Transverse colon (tissue), 4 donors: ENCODE measurements around the gene MICB. TPM values are rescaled to one million over a fixed set of nuclear protein-coding genes. Genes with fewer than 3 reads are reported as not detected.

Experiments
- DNase-seq: peaks from one replicate; pipeline ENCODE4 v3.0.0-alpha.2; 2019
- H3K27ac ChIP-seq, 4 donors: fragments of 200-600 bp; sonication (generic); 2 replicates each; pipeline ENCODE4 v1.5.1; 2016 to 2018; ENCODE audit warnings: inconsistent platforms in 4 of 4
- H3K27me3 ChIP-seq: fragments of 200-600 bp; sonication (generic); 2 replicates; pipeline ENCODE4 v1.5.1; 2017; ENCODE audit warnings: inconsistent platforms
- H3K36me3 ChIP-seq, 4 donors: fragments of 200-600 bp; sonication (generic); 2 replicates each; pipeline ENCODE4 v1.5.1; 2017 to 2019; ENCODE audit warnings: inconsistent platforms in 4 of 4
- H3K4me1 ChIP-seq, 4 donors: fragments of 200-600 bp; sonication (generic); 2 replicates each; pipeline ENCODE4 v1.5.1; 2017 to 2020; ENCODE audit warnings: inconsistent platforms in 4 of 4
- H3K4me3 ChIP-seq, 4 donors: fragments of 200-600 bp; sonication (generic); 1 replicate in 1 of 4; 2 replicates in 3 of 4; pipeline versions ENCODE4 v1.5.1 to v1.6.1; 2017 to 2019; ENCODE audit warnings: inconsistent platforms in 4 of 4
- H3K9me3 ChIP-seq, 2 donors: fragments of 200-600 bp; sonication (generic); 2 replicates each; pipeline ENCODE4 v1.5.1; 2017 to 2019; ENCODE audit warnings: inconsistent platforms in 2 of 2
- EP300 ChIP-seq: sonication (generic); formaldehyde crosslinking; IDR thresholded peaks from one replicate; pipeline ENCODE4 v1.6.1; 2017; ENCODE audit warnings: antibody characterized with exemption, low read depth
- POLR2A ChIP-seq: fragments of 450-650 bp; IDR thresholded peaks from one replicate; pipeline ENCODE4 v1.6.1; 2016; ENCODE audit warnings: antibody characterized with exemption, mild to moderate bottlenecking, moderate library complexity
- POLR2AphosphoS5 ChIP-seq, 3 donors: sonication (generic); formaldehyde crosslinking; IDR thresholded peaks; one replicate each; pipeline ENCODE4 v1.6.1; 2016; ENCODE audit warnings: antibody characterized with exemption in 3 of 3
- WGBS, 2 donors: methylation state at CpG; one replicate each; pipeline ENCODE4 v1.1.5; 2018; ENCODE audit warnings: low coverage in 1 of 2; 5-methylcytosine and 5-hydroxymethylcytosine counted together
- in situ Hi-C, 4 donors: fragments of 200-750 bp; cut with MboI; loops; one replicate each; pipeline versions ENCODE4 v1.15.0 to v1.15.1; 2017; ENCODE audit warnings: low sequenced_read_pairs in 3 of 4, low pct_ligation_motif_present in 1 of 4, low pct_unique_long_range_greater_than_20kb in 1 of 4
- intact Hi-C: fragments of 100-400 bp; cut with DNase I; formaldehyde crosslinking; loops from one replicate; pipeline ENCODE4 v1.15.1; 2023; ENCODE audit warnings: low total_unique reads
- total RNA-seq, 4 donors: library from RNA; depleted of rRNA; stranded (reverse); fragments of >200 nt; gene quantifications; one replicate each; pipeline ENCODE4 v1.1.0, GENCODE V29; 2016
- TF ChIP-seq, protein P1 (sequence below), 5 experiments: fragments of 200-600 bp in 3 of 5; fragments of 450-650 bp in 2 of 5; sonication (generic) in 3 of 5; IDR thresholded peaks; 1 replicate in 2 of 5; 2 replicates in 3 of 5; pipeline ENCODE4 v1.5.1; 2016 to 2017; ENCODE audit warnings: antibody characterized with exemption in 5 of 5, inconsistent platforms in 3 of 5, mild to moderate bottlenecking in 2 of 5, moderate library complexity in 1 of 5

MICB gene
- total RNA-seq, 4 donors from 2014 or later = 1.4 to 9.7 (median 4.0) TPM

- Histone ChIP-seq H3K36me3 (no peaks in the 10 kb centered on the region), H3K4me1 (peaks cover 16 to 25% (median 20%) of the 10 kb centered on the region in 4 donors), H3K4me3 (peak within 1 kb of the TSS; percentile 12 to 58 (median 39)), H3K27me3 (no peaks in the 10 kb centered on the region), H3K9me3 (no peaks in the 10 kb centered on the region), H3K27ac (peak within 1 kb of the TSS; percentile 86 to 92 (median 89))
- peak; percentile 94 for DNase-seq
- intact Hi-C loops (loop anchor here (2.0 to 5.0 kb wide), 2 partner anchors 36 to 52 kb away; partner anchors contain the start of gene LTB), in situ Hi-C loops (loop anchor here in 3 of 4 donors (5.0 to 10.0 kb wide), 3 partner anchors 48 to 52 kb away; partner anchors contain the start of genes MICB (in 1 of the 3) and NCR3 (in 1 of the 3))
- 0 to 8% methylated on average over 5 to 11 of the region's 11 CpGs for WGBS, 2 donors
- TF ChIP-seq, protein P1, sequence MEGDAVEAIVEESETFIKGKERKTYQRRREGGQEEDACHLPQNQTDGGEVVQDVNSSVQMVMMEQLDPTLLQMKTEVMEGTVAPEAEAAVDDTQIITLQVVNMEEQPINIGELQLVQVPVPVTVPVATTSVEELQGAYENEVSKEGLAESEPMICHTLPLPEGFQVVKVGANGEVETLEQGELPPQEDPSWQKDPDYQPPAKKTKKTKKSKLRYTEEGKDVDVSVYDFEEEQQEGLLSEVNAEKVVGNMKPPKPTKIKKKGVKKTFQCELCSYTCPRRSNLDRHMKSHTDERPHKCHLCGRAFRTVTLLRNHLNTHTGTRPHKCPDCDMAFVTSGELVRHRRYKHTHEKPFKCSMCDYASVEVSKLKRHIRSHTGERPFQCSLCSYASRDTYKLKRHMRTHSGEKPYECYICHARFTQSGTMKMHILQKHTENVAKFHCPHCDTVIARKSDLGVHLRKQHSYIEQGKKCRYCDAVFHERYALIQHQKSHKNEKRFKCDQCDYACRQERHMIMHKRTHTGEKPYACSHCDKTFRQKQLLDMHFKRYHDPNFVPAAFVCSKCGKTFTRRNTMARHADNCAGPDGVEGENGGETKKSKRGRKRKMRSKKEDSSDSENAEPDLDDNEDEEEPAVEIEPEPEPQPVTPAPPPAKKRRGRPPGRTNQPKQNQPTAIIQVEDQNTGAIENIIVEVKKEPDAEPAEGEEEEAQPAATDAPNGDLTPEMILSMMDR (IDR thresholded peaks at IDR 0.05) = peak; percentile 94 to 98 (median 97)
- TF ChIP-seq EP300 = no peak
Measured at GRCh38 chr6:31546339-31546957, 48.5 kb downstream of the MICB start, which contains the start of gene ATP6V1G2. Gene ATP6V1G2, minus strand, starts transcription at chr6:31546608. Its CDS starts 49 bp downstream, at chr6:31546559.

- H3K36me3 ChIP-seq = no peaks in the 10 kb centered on the region
- in situ Hi-C loops (loop anchor here in 3 of 4 donors (5.0 to 10.0 kb wide), 3 partner anchors 48 to 52 kb away; partner anchors contain the start of genes MICB (in 1 of the 3) and NCR3 (in 1 of the 3)), intact Hi-C loops (loop anchor here (2.0 to 5.0 kb wide), 2 partner anchors 35 to 52 kb away; partner anchors contain the start of gene LTB)
- WGBS, 2 donors = 0 to 1% methylated on average over 22 to 25 of the region's 25 CpGs
- DNase-seq = peak; percentile 96
- H3K9me3 ChIP-seq = no peaks in the 10 kb centered on the region
- peaks cover 16 to 30% (median 21%) of the 10 kb centered on the region in 4 donors for H3K4me1 ChIP-seq
- TF ChIP-seq EP300 (no peak), POLR2A (peak; percentile 54), POLR2AphosphoS5 (IDR thresholded peaks at IDR 0.05) (peak; percentile 72 to 78 (median 75))
- TF ChIP-seq, protein P1 (IDR thresholded peaks at IDR 0.05) = peak in 1 of 5 experiments; percentile 35
- peak within 1 kb of the TSS; percentile 86 to 92 (median 89) for H3K27ac ChIP-seq
- H3K4me3 ChIP-seq = peak within 1 kb of the TSS; percentile 12 to 58 (median 39)
- no peaks in the 10 kb centered on the region for H3K27me3 ChIP-seq
Measured at GRCh38 chr6:31546958-31547726, 49.2 kb downstream of the MICB start, which contains the start of gene NFKBIL1. Gene NFKBIL1, plus strand, starts transcription at chr6:31547608. Its CDS starts 87 bp downstream, at chr6:31547695.

DNA sequence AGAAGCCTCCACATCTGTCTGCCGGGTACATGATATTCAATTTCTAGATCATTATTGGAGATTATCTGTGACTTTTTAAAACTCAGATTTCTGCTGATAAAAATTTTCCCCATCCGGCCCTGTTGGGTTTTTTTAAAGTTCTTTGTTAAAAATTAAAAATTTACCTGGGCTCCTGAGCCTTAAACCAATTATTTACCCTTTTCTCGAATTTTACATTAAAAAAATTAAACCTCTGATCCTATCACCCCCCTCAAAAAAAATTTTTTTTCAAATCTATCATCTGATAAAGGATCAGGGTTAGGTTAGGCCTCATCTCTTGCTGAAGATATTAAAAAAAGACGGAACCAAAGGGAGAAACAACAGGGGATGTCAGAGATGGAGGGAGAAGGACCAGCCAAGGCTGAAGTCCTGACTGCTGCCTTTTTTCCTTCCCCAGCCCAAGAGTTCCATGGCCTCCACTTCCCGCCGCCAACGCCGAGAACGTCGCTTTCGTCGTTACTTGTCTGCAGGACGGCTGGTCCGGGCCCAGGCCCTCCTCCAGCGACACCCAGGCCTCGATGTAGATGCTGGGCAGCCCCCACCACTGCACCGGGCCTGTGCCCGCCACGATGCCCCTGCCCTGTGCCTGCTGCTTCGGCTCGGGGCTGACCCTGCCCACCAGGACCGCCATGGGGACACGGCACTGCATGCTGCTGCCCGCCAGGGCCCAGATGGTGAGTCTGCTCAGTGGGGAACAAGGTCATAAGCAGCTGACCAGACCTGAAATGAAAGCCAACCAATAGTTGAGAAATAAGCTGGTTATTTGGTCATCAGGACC lies 50.0 kb downstream of the MICB start:
- intact Hi-C loops = loop anchor here (2.0 to 5.0 kb wide), 2 partner anchors 34 to 51 kb away; partner anchors contain the start of gene LTB
- no peaks in the 10 kb centered on the region for H3K9me3 ChIP-seq
- TF ChIP-seq, protein P1 (IDR thresholded peaks at IDR 0.05) = no peak
- no peak for TF ChIP-seq POLR2A
- TF ChIP-seq EP300 = no peak
- TF ChIP-seq POLR2AphosphoS5 (IDR thresholded peaks at IDR 0.05) = no peak
- in situ Hi-C loops = loop anchor here in 3 of 4 donors (5.0 to 10.0 kb wide), 3 partner anchors 47 to 53 kb away; partner anchors contain the start of genes MICB (in 1 of the 3) and NCR3 (in 1 of the 3)
- DNase-seq = no peak
- H3K27ac ChIP-seq = peak overlapping the region; percentile 86 to 92 (median 89)
- H3K4me1 ChIP-seq = peaks cover 12 to 25% (median 18%) of the 10 kb centered on the region in 4 donors
- H3K27me3 ChIP-seq = no peaks in the 10 kb centered on the region
- H3K36me3 ChIP-seq = no peaks in the 10 kb centered on the region
- peak overlapping the region; percentile 4 to 58 (median 39) for H3K4me3 ChIP-seq
- WGBS, 2 donors = 18 to 80% methylated on average over 4 to 24 of the region's 24 CpGs
